ENCODE results near the gene TIGIT. TPM values are rescaled to one million over a fixed set of nuclear protein-coding genes. Genes with fewer than 3 reads are reported as not detected.

TIGIT gene
- total and polyA plus RNA-seq, 2 experiments from 2014 or later = 0.39 TPM; not detected in 1

GRCh38 chr3:114333923-114334240 is 40.1 kb downstream of the TIGIT start:
- H3K9me3 ChIP-seq (ENCODE audit: low read depth) = no peaks in the 10 kb centered on the region
- no peak for DNase-seq (ENCODE audit: low spot score)
- no peaks in the 10 kb centered on the region for H3K27me3 ChIP-seq
- no peak overlapping the region for H3K4me2 ChIP-seq
- no peaks in the 10 kb centered on the region for H3K79me2 ChIP-seq
- TF ChIP-seq EZH2 (IDR thresholded peaks at IDR 0.05; ENCODE audit: borderline replicate concordance) (no peak), CTCF (IDR thresholded peaks at IDR 0.05; ENCODE audit: poor library complexity) (no peak), EZH2phosphoT487 (IDR thresholded peaks at IDR 0.05; ENCODE audit: low read depth, severe bottlenecking, unreplicated experiment) (no peak)
- H4K20me1 ChIP-seq (ENCODE audit: insufficient read depth, poor library complexity, severe bottlenecking) = no peaks in the 10 kb centered on the region
- H3K27ac ChIP-seq = no peak overlapping the region
- no peak overlapping the region for H3K4me3 ChIP-seq
- no peaks in the 10 kb centered on the region for H3K4me1 ChIP-seq (ENCODE audit: insufficient read depth)
- WGBS (ENCODE audit: low lambda C conversion rate, missing lambda C conversion rate) = 90% methylated on average over 2 of the region's 2 CpGs
- no peaks in the 10 kb centered on the region for H3K36me3 ChIP-seq (replicated peaks; ENCODE audit: insufficient read depth, low read depth)
- H3K9me2 ChIP-seq (replicated peaks; ENCODE audit: insufficient read depth) = no peaks in the 10 kb centered on the region
- H2AFZ ChIP-seq = no peak overlapping the region

GRCh38 chr3:114336122-114336697 is 42.4 kb downstream of the TIGIT start:
- no peaks in the 10 kb centered on the region for H3K27me3 ChIP-seq
- DNase-seq (ENCODE audit: low spot score) = no peak
- no peaks in the 10 kb centered on the region for H4K20me1 ChIP-seq (ENCODE audit: insufficient read depth, poor library complexity, severe bottlenecking)
- no peak overlapping the region for H3K27ac ChIP-seq
- H3K4me2 ChIP-seq = no peak overlapping the region
- no peak overlapping the region for H2AFZ ChIP-seq
- no peak for TF ChIP-seq EZH2 (IDR thresholded peaks at IDR 0.05; ENCODE audit: borderline replicate concordance)
- peak; percentile 35 for TF ChIP-seq CTCF (IDR thresholded peaks at IDR 0.05; ENCODE audit: poor library complexity)
- no peak overlapping the region for H3K4me3 ChIP-seq
- no peaks in the 10 kb centered on the region for H3K79me2 ChIP-seq
- no peaks in the 10 kb centered on the region for H3K9me3 ChIP-seq (ENCODE audit: low read depth)
- H3K4me1 ChIP-seq (ENCODE audit: insufficient read depth) = no peaks in the 10 kb centered on the region
- WGBS (ENCODE audit: low lambda C conversion rate, missing lambda C conversion rate) = 86% methylated on average over 1 of the region's 1 CpG
- H3K36me3 ChIP-seq (replicated peaks; ENCODE audit: insufficient read depth, low read depth) = no peaks in the 10 kb centered on the region
- H3K9me2 ChIP-seq (replicated peaks; ENCODE audit: insufficient read depth) = no peaks in the 10 kb centered on the region

GRCh38 chr3:114336857-114337256 is 43.0 kb downstream of the TIGIT start:
- 92% methylated on average over 3 of the region's 3 CpGs for WGBS (ENCODE audit: low lambda C conversion rate, missing lambda C conversion rate)
- H3K4me2 ChIP-seq = no peak overlapping the region

More at GRCh38 chr3:114336857-114337256, 43.0 kb downstream of the TIGIT start:
- Histone ChIP-seq H2AFZ (no peak overlapping the region), H3K4me3 (no peak overlapping the region), H3K36me3 (replicated peaks; ENCODE audit: insufficient read depth, low read depth) (no peaks in the 10 kb centered on the region), H3K4me1 (ENCODE audit: insufficient read depth) (no peaks in the 10 kb centered on the region), H3K27ac (no peak overlapping the region), H3K9me3 (ENCODE audit: low read depth) (no peaks in the 10 kb centered on the region), H3K9me2 (replicated peaks; ENCODE audit: insufficient read depth) (no peaks in the 10 kb centered on the region), H3K27me3 (no peaks in the 10 kb centered on the region), H3K79me2 (no peaks in the 10 kb centered on the region), H4K20me1 (ENCODE audit: insufficient read depth, poor library complexity, severe bottlenecking) (no peaks in the 10 kb centered on the region)
- TF ChIP-seq EZH2 (IDR thresholded peaks at IDR 0.05; ENCODE audit: borderline replicate concordance) (no peak), CTCF (IDR thresholded peaks at IDR 0.05; ENCODE audit: poor library complexity) (no peak), EZH2phosphoT487 (IDR thresholded peaks at IDR 0.05; ENCODE audit: low read depth, severe bottlenecking, unreplicated experiment) (no peak)
- DNase-seq (ENCODE audit: low spot score) = no peak

Data from hepatocyte (in vitro differentiated cells).